AG04449 (cell line): ENCODE measurements around the gene COLEC11.

ENCODE experiments used
- CTCF ChIA-PET: fragments of 350-600 bp; formaldehyde crosslinking; extraction: SDS; loops from one replicate; lab custom pipeline; 2021; ENCODE audit warnings: antibody characterized with exemption; lab: Yijun Ruan, JAX
- POLR2A ChIA-PET: fragments of 400-600, 350-600 bp; formaldehyde crosslinking; extraction: SDS; loops from one replicate; lab custom pipeline; 2020; ENCODE audit warnings: antibody characterized with exemption, inconsistent platforms; lab: Yijun Ruan, JAX
- DNase-seq: peaks from one replicate; pipeline ENCODE4 v3.0.0-alpha.2; 2010; ENCODE audit warnings: low read depth, low spot score
- H3K4me3 ChIP-seq: 2 replicates; pipeline ENCODE4 v1.5.1; 2011; ENCODE audit warnings: low read depth, mild to moderate bottlenecking, control low read depth, low read length
- TF ChIP-seq, protein P1 (sequence below): IDR thresholded peaks from one replicate; pipeline ENCODE4 v1.5.1; 2011; ENCODE audit warnings: mild to moderate bottlenecking, moderate library complexity, low read length, control low read depth, inconsistent platforms; ENCODE audit not compliant: insufficient read depth; ENCODE audit errors: missing control alignments

The COLEC11 gene

DNA sequence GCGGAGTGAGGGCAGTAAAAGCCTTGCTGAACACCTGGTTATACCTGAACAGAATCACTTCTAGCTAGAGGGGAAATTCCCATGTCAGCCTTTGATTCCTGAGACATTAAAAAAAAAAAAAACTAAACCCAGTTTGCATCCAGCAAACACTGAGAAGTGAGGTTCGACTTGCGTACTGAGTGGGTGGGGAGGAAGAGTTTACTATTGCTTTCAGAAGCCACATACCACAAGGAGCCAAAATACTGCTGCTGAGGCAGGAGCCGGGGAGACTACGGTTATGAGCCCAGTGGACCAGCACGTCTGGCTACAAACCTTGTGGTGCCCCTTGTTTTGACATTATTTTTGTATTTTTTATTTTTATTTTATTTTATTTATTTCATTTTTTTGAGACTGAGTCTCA lies 2.7 kb downstream of the COLEC11 start:
- TF ChIP-seq, protein P1, sequence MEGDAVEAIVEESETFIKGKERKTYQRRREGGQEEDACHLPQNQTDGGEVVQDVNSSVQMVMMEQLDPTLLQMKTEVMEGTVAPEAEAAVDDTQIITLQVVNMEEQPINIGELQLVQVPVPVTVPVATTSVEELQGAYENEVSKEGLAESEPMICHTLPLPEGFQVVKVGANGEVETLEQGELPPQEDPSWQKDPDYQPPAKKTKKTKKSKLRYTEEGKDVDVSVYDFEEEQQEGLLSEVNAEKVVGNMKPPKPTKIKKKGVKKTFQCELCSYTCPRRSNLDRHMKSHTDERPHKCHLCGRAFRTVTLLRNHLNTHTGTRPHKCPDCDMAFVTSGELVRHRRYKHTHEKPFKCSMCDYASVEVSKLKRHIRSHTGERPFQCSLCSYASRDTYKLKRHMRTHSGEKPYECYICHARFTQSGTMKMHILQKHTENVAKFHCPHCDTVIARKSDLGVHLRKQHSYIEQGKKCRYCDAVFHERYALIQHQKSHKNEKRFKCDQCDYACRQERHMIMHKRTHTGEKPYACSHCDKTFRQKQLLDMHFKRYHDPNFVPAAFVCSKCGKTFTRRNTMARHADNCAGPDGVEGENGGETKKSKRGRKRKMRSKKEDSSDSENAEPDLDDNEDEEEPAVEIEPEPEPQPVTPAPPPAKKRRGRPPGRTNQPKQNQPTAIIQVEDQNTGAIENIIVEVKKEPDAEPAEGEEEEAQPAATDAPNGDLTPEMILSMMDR: no peak
- ChIA-PET CTCF (no interaction called here), POLR2A (no interaction called here)
- no peak for DNase-seq
- no peak overlapping the region for H3K4me3 ChIP-seq

DNA sequence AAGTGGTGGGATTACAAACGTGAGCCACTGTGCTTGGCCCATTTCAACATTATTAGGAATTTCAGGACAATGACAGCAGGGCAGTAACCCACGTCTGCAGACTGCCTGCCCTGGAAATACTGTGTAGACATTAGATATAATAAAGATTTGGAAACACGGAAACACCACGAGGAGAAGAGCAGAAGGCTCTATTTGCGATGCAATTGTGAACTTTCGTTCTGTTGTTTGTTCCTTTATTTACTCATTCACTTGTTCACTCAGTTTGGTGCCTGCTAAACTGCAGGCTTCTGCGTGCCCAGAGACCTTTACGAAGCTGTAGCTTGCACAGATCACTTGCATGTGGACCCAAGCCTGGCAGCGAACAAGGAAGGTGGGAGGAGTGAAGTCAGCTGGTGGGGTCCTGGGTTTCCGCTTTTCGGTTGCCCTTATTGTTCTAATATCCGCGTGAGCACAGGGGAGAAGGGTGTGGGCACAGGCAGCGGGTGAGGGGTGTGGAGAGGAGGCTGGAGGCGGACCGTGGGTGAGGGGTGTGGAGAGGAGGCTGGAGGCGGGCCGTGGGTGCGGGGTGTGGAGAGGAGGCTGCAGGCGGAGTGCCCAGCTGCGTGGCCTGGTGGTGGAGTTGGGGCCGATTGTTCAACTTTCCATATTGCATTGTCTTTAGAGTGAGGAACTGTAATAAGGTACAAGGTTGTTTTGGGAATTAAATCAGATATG lies 3.4 kb downstream of the COLEC11 start:
- POLR2A ChIA-PET: no interaction called here
- CTCF ChIA-PET: no interaction called here
- no peak overlapping the region for H3K4me3 ChIP-seq
- DNase-seq: no peak
- TF ChIP-seq, protein P1: no peak

DNA sequence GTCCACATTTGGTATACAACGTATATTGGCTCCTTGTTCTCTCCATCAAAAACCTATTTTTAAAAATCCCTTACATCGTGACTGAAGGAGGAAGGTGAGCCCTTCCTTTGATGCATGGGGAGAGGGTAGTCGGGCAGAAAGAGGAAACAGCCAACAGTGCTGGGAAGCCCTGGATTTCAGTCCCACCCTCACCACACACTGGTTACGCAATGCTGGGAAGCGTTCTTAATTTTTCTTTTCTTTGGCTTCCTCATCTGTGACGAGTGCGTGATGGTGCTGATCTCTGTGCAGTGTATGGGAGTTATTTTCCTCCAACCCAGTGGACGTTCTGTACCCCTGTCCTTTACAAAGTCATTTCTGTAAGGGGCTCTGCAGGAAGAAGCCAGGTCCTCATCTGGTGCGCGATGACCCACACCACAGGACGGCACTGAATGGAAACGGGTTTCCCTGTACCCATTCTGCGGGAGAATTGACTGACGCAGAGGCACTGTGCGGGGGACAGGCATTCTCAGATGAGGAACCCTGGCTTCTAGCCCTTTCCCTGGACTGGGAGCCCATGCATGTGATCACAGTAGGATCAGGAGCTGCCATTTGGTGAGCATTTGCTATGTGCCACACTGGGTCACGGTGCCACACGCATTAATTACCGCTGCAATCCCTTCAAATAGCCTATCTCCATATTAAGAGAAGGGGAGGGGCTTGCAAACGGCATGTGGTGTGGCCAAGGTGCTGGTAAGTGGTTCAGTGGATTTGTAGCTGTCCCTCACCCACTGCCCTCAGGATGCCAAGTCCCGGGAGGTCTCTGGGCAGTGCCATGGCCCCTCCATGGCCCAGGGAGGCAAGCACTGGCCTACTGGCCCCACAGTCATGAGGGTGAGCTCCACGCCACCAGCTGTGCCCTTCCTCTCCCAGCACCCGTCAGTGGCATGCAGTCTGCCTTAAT lies 4.3 kb downstream of the COLEC11 start:
- DNase-seq: no peak
- ChIA-PET POLR2A (interaction anchor here (0.8 kb wide), 1 partner anchor 23 kb away, joined by 3 read pairs; no protein-coding TSS in a partner anchor), CTCF (interaction anchor here (1.3 kb wide), 1 partner anchor 10 kb away, joined by 3 read pairs; no protein-coding TSS in a partner anchor)
- no peak overlapping the region for H3K4me3 ChIP-seq
- TF ChIP-seq, protein P1: no peak

DNA sequence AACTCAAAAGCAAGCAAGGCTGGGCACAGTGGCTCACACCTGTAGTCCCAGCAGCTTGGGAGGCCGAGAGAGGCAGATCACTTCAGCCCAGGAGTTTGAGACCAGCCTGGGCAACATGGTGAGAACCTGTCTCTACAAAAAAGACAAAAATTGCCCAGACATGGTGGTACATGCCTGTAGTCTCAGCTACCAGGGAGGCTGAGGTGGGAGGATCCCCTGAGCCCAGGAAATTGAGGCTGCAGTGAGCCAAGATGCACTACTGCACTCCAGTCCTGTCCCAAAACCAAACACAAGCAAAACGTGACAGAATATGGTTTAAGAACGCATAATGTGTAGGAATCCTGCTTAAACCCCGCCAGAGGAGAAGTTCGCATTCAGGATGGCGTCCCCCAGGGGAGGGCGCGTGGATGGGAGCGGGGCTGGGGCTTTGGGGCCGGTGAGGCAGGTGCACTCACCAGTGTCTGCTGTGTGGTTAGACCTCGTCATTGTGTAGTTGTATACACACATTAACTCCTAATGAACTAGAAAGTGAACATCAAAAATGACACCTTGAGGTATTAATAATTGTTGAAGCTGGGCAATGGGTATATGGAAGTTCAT lies 5.4 kb downstream of the COLEC11 start:
- TF ChIP-seq, protein P1: no peak
- CTCF ChIA-PET: interaction anchor here (1.3 kb wide), 1 partner anchor 11 kb away, joined by 3 read pairs; no protein-coding TSS in a partner anchor
- no peak for DNase-seq
- no peak overlapping the region for H3K4me3 ChIP-seq
- POLR2A ChIA-PET: interaction anchor here (0.8 kb wide), 1 partner anchor 24 kb away, joined by 3 read pairs; no protein-coding TSS in a partner anchor

DNA sequence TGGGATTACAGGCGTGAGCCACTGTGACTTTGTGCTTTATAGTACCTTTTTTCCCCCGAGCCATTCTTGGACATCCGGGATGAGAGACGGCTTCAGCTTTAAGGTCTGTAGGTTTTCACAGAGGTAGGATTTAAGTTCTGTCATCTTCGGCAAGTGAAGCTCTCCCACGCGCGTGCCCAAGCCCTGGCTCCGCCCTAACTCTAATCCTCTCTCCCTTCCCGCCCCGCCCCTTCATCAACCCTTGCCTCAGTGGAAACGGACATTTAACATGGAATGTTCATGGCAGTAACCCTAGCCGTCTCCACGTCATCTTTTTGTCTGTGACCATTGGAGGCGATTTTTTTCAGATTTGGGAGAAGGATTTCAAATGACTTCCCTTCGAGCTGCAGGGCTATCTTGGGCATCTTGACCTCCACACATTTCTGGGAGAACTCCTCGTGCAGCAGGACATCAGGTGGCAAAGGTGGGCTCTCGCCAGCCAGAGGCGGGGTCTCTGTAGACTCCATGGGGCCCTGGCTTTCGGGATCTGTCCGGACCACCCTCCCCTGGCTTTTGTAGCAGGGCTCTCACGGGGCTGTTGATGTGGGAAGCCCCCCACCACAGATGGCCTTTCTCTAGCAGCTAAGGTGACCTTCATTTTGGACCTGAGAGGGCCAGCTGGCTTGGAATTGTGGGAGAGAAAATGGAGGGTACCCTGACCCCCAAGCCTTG lies 6.8 kb downstream of the COLEC11 start:
- no peak overlapping the region for H3K4me3 ChIP-seq
- POLR2A ChIA-PET: no interaction called here
- DNase-seq: no peak
- TF ChIP-seq, protein P1: no peak
- CTCF ChIA-PET: no interaction called here
